ENCODE results near the gene CNR2.
"Not testable (repeated sequence)": the region's sequence is repeated elsewhere in the genome, so short reads cannot be mapped to it uniquely, and the experiment has no call there.

CNR2 gene

DNA sequence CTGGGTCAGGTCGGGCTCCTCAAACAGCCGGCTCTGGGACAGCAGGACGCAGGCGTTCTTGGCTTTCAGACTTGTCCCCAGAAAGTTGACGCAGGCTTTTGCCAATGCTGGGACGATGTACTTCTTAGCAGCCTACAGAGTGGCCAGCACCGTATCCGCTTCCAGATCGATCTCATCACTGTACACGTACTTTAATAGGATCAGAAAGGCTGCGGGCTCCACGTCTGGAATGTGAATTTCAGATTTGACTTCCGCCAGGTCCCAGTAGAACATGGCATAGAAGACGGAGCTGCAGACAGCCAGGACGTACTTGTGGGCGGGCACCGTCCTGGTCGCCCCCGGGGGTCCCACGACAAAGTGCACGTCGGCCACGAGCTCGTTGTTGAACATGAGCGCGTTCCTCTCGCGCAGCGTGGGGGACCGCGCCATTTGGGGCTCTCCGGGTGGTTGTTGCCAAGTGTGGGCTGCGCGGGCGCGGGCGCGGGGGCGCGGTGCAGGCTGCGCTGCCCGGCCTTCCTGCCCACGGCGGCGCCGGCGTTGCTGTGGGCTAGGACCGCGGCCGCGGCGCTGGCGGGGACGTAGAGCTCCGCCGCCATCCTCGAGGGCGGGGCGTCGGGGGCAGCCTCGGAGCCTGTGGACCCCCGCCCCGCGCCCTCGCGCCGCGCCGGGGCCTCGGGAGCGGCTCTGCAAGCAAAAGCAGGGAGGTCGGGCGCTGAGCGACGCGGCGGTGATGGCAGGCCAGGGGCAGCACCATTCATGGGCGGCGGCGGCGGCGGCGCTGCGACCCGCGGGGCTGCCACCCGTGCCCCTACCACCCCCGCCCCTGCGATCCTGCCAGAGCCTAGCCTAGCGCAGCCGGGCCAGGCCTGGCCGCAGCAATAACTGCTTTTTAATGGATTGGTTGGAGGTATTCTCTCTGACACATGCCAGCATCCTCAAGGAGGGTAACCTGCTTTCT, 10.6 kb downstream of the CNR2 start:
- Histone ChIP-seq H3K27ac (ENCODE audit: poor library complexity, severe bottlenecking) (no peak overlapping the region), H3K4me1 (ENCODE audit: insufficient read depth, poor library complexity, severe bottlenecking) (peaks cover 13% of the 10 kb centered on the region), H3K4me3 (ENCODE audit: severe bottlenecking) (peak overlapping the region; percentile 3), H3K9me3 (ENCODE audit: severe bottlenecking) (no peaks in the 10 kb centered on the region), H3K27me3 (ENCODE audit: insufficient read depth, poor library complexity, severe bottlenecking) (peaks cover 10% of the 10 kb centered on the region), H3K36me3 (ENCODE audit: low read depth) (no peaks in the 10 kb centered on the region)
- no peak for DNase-seq (ENCODE audit: low spot score)
- ATAC-seq (ENCODE audit: low read depth) = 0 out of 3 replicates have a peak, but pooled peaks have one; percentile 9
- TF ChIP-seq, protein P1, sequence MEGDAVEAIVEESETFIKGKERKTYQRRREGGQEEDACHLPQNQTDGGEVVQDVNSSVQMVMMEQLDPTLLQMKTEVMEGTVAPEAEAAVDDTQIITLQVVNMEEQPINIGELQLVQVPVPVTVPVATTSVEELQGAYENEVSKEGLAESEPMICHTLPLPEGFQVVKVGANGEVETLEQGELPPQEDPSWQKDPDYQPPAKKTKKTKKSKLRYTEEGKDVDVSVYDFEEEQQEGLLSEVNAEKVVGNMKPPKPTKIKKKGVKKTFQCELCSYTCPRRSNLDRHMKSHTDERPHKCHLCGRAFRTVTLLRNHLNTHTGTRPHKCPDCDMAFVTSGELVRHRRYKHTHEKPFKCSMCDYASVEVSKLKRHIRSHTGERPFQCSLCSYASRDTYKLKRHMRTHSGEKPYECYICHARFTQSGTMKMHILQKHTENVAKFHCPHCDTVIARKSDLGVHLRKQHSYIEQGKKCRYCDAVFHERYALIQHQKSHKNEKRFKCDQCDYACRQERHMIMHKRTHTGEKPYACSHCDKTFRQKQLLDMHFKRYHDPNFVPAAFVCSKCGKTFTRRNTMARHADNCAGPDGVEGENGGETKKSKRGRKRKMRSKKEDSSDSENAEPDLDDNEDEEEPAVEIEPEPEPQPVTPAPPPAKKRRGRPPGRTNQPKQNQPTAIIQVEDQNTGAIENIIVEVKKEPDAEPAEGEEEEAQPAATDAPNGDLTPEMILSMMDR (IDR thresholded peaks at IDR 0.05; ENCODE audit: poor library complexity, severe bottlenecking) = no peak

DNA sequence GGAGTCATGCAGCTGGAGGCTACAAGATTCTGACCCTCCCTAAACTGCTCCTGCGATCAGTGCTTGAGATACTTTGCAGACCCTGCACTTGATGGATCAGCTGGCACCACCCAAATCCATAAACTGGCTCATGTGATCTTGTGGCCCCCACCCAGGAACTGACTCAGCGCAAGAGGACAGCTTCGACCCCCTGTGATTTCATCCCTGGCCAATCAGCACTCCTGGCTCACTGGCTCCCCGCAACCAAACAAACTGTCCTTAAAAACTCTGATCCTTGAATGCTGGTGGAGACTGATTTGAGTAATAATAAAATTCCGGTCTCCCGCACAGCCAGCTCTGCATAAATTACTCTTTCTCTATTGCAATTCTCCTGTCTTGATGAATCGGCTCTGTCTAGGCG, 13.1 kb downstream of the CNR2 start:
- H3K9me3 ChIP-seq (ENCODE audit: severe bottlenecking); H3K27ac ChIP-seq (ENCODE audit: poor library complexity, severe bottlenecking); H3K36me3 ChIP-seq (ENCODE audit: low read depth); ATAC-seq (ENCODE audit: low read depth); H3K4me3 ChIP-seq (ENCODE audit: severe bottlenecking); H3K4me1 ChIP-seq (ENCODE audit: insufficient read depth, poor library complexity, severe bottlenecking); DNase-seq (ENCODE audit: low spot score): not testable (repeated sequence)
- peaks cover 10% of the 10 kb centered on the region for H3K27me3 ChIP-seq (ENCODE audit: insufficient read depth, poor library complexity, severe bottlenecking)

DNA sequence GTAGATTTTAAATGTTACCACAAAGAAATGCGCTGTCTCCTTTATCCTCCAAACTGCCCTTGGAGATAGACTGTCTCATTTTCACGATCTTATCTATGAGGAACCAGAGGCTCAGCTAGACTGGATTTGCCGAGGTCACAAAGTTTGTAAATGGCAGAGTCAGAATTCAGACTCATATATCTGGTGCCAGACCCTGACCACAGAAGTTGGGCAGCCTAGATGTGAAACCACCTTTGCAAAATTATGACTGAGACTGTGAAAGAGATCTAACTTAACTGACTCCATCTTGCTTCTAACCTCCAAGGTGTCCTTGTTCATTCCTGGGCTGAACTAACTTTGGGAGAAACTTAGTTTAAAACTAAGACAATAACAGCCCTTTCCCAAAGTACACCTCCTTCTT, 14.1 kb downstream of the CNR2 start:
- H3K27ac ChIP-seq (ENCODE audit: poor library complexity, severe bottlenecking) = no peak overlapping the region
- no peak overlapping the region for H3K4me3 ChIP-seq (ENCODE audit: severe bottlenecking)
- TF ChIP-seq, protein P1 (IDR thresholded peaks at IDR 0.05; ENCODE audit: poor library complexity, severe bottlenecking) = no peak
- no peaks in the 10 kb centered on the region for H3K4me1 ChIP-seq (ENCODE audit: insufficient read depth, poor library complexity, severe bottlenecking)
- no peaks in the 10 kb centered on the region for H3K36me3 ChIP-seq (ENCODE audit: low read depth)
- H3K27me3 ChIP-seq (ENCODE audit: insufficient read depth, poor library complexity, severe bottlenecking) = peaks cover 10% of the 10 kb centered on the region
- ATAC-seq (ENCODE audit: low read depth) (no peak), DNase-seq (ENCODE audit: low spot score) (no peak)
- no peaks in the 10 kb centered on the region for H3K9me3 ChIP-seq (ENCODE audit: severe bottlenecking)

DNA sequence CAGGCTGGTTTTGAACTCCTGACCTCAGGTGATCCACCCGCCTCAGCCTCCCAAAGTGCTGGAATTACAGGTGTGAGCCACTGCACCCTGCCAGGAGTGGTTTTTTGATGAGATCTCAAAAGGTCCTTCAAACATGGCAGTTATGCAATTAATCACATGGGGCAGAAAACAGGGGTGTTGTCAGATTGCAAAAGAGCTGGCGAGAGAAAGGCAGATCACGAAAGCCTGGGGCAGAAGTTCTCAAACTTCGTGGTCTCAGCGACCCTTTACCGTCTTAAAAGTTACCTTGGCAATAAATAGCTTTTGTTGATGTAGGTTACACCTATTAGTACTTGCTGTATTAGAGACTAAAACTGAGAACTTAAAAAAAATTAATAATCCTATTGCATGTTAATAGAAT, 16.1 kb downstream of the CNR2 start:
- ATAC-seq (ENCODE audit: low read depth) (no peak), DNase-seq (ENCODE audit: low spot score) (no peak)
- Histone ChIP-seq H3K36me3 (ENCODE audit: low read depth) (no peaks in the 10 kb centered on the region), H3K27ac (ENCODE audit: poor library complexity, severe bottlenecking) (no peak overlapping the region), H3K4me3 (ENCODE audit: severe bottlenecking) (no peak overlapping the region), H3K9me3 (ENCODE audit: severe bottlenecking) (no peaks in the 10 kb centered on the region), H3K4me1 (ENCODE audit: insufficient read depth, poor library complexity, severe bottlenecking) (no peaks in the 10 kb centered on the region), H3K27me3 (ENCODE audit: insufficient read depth, poor library complexity, severe bottlenecking) (no peaks in the 10 kb centered on the region)
- TF ChIP-seq, protein P1 (IDR thresholded peaks at IDR 0.05; ENCODE audit: poor library complexity, severe bottlenecking) = no peak

DNA sequence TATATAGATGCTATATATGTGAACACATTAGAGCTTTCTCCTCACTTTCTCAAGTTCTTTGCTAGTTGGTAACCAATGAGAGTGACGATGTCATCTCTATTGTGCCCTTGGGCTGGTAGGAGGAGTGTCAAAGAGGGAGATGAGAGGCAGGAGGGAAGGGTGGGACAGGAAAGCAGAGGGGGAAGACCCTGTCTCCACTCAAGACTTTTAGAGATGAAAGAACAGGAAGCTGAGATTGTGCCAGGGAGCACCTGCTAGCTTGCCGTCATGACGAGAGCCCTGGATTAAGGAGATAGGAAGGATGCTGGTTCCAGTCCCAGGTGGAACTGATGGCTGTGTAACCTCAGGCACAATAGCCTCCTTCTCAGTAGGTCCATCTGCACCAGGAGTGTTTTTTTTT, 16.7 kb downstream of the CNR2 start:
- Histone ChIP-seq H3K9me3 (ENCODE audit: severe bottlenecking) (no peaks in the 10 kb centered on the region), H3K27me3 (ENCODE audit: insufficient read depth, poor library complexity, severe bottlenecking) (no peaks in the 10 kb centered on the region), H3K36me3 (ENCODE audit: low read depth) (no peaks in the 10 kb centered on the region), H3K27ac (ENCODE audit: poor library complexity, severe bottlenecking) (no peak overlapping the region), H3K4me3 (ENCODE audit: severe bottlenecking) (no peak overlapping the region), H3K4me1 (ENCODE audit: insufficient read depth, poor library complexity, severe bottlenecking) (no peaks in the 10 kb centered on the region)
- ATAC-seq (ENCODE audit: low read depth) (no peak), DNase-seq (ENCODE audit: low spot score) (no peak)
- TF ChIP-seq, protein P1 (IDR thresholded peaks at IDR 0.05; ENCODE audit: poor library complexity, severe bottlenecking) = no peak

Data from RWPE2 (cell line).